Brain microvascular endothelial cell (primary cell): ENCODE results near the gene PLCB2.
A peak's percentile ranks its signal among the peaks of the same experiment; 100 is the strongest.

Experiments used
- DNase-seq: peaks from one replicate; pipeline ENCODE4 v3.0.0-alpha.2; 2020
- H3K27ac ChIP-seq: fragments of 250-450 bp; sonication (Bioruptor Pico); 2 replicates; pipeline ENCODE4 v1.5.1; 2020; ENCODE audit warnings: mild to moderate bottlenecking, moderate library complexity
- H3K27me3 ChIP-seq: fragments of 250-450 bp; sonication (Bioruptor Pico); replicated peaks from 2 replicates; pipeline ENCODE4 v1.5.1; 2020; ENCODE audit warnings: mild to moderate bottlenecking
- H3K36me3 ChIP-seq: fragments of 250-450 bp; sonication (Bioruptor Pico); replicated peaks from 2 replicates; pipeline ENCODE4 v1.5.1; 2020; ENCODE audit warnings: mild to moderate bottlenecking
- H3K4me3 ChIP-seq: 2 replicates; pipeline ENCODE4 v1.5.1; 2011; ENCODE audit warnings: low read depth, mild to moderate bottlenecking, control low read depth, low read length, moderate library complexity
- CTCF ChIP-seq: IDR thresholded peaks from 2 replicates; pipeline ENCODE4 v1.5.1; 2011; ENCODE audit warnings: low read depth, mild to moderate bottlenecking, moderate library complexity, low read length, control low read depth, inconsistent platforms; ENCODE audit errors: missing control alignments
- in situ Hi-C: cut with HindIII; loops from 2 replicates; pipeline ENCODE4 v1.10.0; 2017; ENCODE audit warnings: low sequenced_read_pairs, low pct_ligation_motif_present

Gene PLCB2

GRCh38 chr15:40338921-40339620 lies 31.3 kb upstream of the PLCB2 start:
- H3K27ac ChIP-seq: peak overlapping the region; percentile 95
- H3K36me3 ChIP-seq: peaks cover 26% of the 10 kb centered on the region
- TF ChIP-seq CTCF: no peak
- DNase-seq: peak; percentile 85
- peak overlapping the region; percentile 56 for H3K4me3 ChIP-seq
- H3K27me3 ChIP-seq: no peaks in the 10 kb centered on the region
- in situ Hi-C loops: no loop called here

GRCh38 chr15:40338041-40338657 lies 30.4 kb upstream of the PLCB2 start:
- in situ Hi-C loops: no loop called here
- TF ChIP-seq CTCF: peak; percentile 88
- peak; percentile 64 for DNase-seq
- H3K4me3 ChIP-seq: peak overlapping the region; percentile 56
- no peaks in the 10 kb centered on the region for H3K27me3 ChIP-seq
- H3K27ac ChIP-seq: peak overlapping the region; percentile 95
- peaks cover 26% of the 10 kb centered on the region for H3K36me3 ChIP-seq

- Histone ChIP-seq H3K36me3 (peaks cover 26% of the 10 kb centered on the region), H3K4me3 (no peak overlapping the region), H3K27ac (peak overlapping the region; percentile 95), H3K27me3 (no peaks in the 10 kb centered on the region)
- in situ Hi-C loops: no loop called here
- no peak for DNase-seq
- no peak for TF ChIP-seq CTCF
Observed at GRCh38 chr15:40337597-40337996, 29.9 kb upstream of the PLCB2 start.

GRCh38 chr15:40336744-40337122 lies 29.0 kb upstream of the PLCB2 start:
- in situ Hi-C loops: no loop called here
- DNase-seq: no peak
- H3K36me3 ChIP-seq: peaks cover 26% of the 10 kb centered on the region

GRCh38 chr15:40335938-40336743 lies 28.4 kb upstream of the PLCB2 start:
- Histone ChIP-seq H3K36me3 (peaks cover 26% of the 10 kb centered on the region), H3K4me3 (no peak overlapping the region), H3K27me3 (no peaks in the 10 kb centered on the region), H3K27ac (no peak overlapping the region)
- DNase-seq: no peak
- in situ Hi-C loops: no loop called here
- TF ChIP-seq CTCF: no peak

More at GRCh38 chr15:40336744-40337122, 29.0 kb upstream of the PLCB2 start:
- Histone ChIP-seq H3K27me3 (no peaks in the 10 kb centered on the region), H3K27ac (no peak overlapping the region), H3K4me3 (no peak overlapping the region)
- peak; percentile 22 for TF ChIP-seq CTCF
